Measurements from ENCODE around the gene TCOF1.

TCOF1 gene

GRCh38 chr5:150404121-150404520 lies 46.6 kb downstream of the TCOF1 start:
- CTCF ChIA-PET: no interaction called here
- TF ChIP-seq, protein P1, sequence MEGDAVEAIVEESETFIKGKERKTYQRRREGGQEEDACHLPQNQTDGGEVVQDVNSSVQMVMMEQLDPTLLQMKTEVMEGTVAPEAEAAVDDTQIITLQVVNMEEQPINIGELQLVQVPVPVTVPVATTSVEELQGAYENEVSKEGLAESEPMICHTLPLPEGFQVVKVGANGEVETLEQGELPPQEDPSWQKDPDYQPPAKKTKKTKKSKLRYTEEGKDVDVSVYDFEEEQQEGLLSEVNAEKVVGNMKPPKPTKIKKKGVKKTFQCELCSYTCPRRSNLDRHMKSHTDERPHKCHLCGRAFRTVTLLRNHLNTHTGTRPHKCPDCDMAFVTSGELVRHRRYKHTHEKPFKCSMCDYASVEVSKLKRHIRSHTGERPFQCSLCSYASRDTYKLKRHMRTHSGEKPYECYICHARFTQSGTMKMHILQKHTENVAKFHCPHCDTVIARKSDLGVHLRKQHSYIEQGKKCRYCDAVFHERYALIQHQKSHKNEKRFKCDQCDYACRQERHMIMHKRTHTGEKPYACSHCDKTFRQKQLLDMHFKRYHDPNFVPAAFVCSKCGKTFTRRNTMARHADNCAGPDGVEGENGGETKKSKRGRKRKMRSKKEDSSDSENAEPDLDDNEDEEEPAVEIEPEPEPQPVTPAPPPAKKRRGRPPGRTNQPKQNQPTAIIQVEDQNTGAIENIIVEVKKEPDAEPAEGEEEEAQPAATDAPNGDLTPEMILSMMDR (conservative IDR thresholded peaks at IDR 0.05; ENCODE audit: low read depth): no peak
- POLR2A ChIA-PET (ENCODE audit: low non-redundant PET): no interaction called here
- no peak overlapping the region for H3K27ac ChIP-seq
- no peak for DNase-seq (ENCODE audit: low spot score)

DNA sequence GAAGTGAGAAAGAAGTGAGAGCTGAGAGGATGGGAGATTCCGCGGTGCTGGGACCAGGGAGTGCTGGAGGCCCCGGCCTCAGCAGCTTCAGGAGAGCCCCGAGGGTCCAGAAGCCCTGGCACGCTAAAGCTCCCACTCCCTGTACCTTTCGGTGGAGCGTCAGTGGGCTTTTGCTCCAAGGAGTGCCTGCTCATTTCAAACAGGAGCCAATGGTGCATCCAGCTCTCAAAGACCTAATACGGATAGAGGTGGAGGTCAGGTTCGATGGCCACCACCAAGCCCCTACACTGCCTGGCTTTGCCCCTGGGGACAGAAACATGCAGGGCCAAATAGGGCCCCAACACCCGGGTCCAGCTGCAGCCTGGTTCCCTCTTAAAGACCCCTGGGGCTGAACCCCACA lies 47.0 kb downstream of the TCOF1 start:
- POLR2A ChIA-PET (ENCODE audit: low non-redundant PET): no interaction called here
- DNase-seq (ENCODE audit: low spot score): no peak
- CTCF ChIA-PET: no interaction called here
- TF ChIP-seq, protein P1 (conservative IDR thresholded peaks at IDR 0.05; ENCODE audit: low read depth): no peak
- no peak overlapping the region for H3K27ac ChIP-seq

DNA sequence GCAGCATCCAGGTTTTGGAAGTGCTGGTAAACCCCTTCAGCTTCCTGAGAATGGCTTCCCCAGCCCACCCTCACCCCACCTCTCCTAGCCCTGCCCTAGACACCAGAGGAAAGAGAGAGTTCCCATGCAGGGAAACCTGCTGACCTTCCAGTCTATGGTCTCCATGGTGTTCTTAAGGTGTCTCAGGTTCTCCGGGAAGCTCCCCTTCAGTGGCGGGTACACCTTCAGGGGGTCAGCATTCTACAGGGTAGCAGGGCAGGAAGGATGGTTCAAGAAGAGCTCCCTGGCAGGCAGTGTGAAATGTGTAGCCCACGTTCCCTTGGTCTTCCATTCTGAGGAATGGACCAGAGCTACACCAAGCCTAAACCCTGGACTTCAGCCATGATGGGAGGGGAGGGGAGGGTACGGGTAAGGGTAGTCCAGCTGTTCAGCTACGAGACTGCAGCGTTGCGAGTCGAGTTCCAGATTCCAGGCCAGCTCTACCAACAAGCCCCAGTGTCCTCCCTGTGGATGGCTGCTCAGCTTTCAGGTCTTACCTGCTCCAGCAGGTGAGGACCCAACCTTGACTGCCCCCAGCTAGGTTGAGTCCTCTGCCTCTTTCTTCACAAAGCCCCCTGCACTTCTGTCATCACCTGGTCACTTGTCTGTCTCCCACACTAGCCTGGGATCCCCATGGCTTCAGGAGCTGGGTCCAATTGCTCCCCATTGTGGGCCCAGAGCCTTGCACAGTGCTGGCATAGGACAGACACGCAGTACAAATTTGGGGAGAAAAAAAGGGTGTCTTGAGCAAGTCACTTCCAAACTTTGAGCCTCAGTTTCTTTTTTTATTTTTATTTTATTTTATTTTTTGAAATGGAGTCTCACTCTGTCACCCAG lies 47.7 kb downstream of the TCOF1 start:
- CTCF ChIA-PET: interaction anchor here (0.7 kb wide), 1 partner anchor 13 kb away, joined by 4 read pairs; no protein-coding TSS in a partner anchor
- DNase-seq (ENCODE audit: low spot score): no peak
- TF ChIP-seq, protein P1 (conservative IDR thresholded peaks at IDR 0.05; ENCODE audit: low read depth): no peak
- H3K27ac ChIP-seq: no peak overlapping the region
- POLR2A ChIA-PET (ENCODE audit: low non-redundant PET): no interaction called here

GRCh38 chr5:150406103-150406722 lies 48.7 kb downstream of the TCOF1 start:
- H3K27ac ChIP-seq: no peak overlapping the region
- POLR2A ChIA-PET (ENCODE audit: low non-redundant PET): interaction anchor here (0.6 kb wide), 1 partner anchor 332 kb away, joined by 3 read pairs; no protein-coding TSS in a partner anchor
- no peak for DNase-seq (ENCODE audit: low spot score)
- CTCF ChIA-PET: no interaction called here
- TF ChIP-seq, protein P1 (conservative IDR thresholded peaks at IDR 0.05; ENCODE audit: low read depth): no peak

DNA sequence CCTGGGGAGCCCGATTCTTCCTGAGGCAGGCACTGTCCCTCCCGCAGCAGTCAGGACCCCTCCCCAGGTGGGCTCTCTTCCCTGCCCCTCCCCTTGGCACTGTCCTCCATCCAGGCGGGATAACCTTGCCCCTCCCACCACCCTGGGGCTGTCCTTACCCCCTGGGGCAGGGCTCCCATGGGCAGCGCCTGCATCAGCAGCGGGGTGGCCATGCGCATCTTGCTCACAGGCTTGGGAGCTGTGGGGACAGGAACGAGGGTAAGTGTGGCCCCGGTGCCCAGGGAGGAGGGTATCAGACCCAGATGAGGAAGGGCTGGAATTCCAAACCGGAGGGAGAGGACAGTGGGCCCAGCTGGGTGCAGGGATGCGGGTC lies 49.2 kb downstream of the TCOF1 start:
- DNase-seq (ENCODE audit: low spot score): no peak
- H3K27ac ChIP-seq: no peak overlapping the region
- ChIA-PET CTCF (interaction anchor here (0.7 kb wide), 1 partner anchor 440 kb away, joined by 3 read pairs; no protein-coding TSS in a partner anchor), POLR2A (ENCODE audit: low non-redundant PET) (no interaction called here)
- TF ChIP-seq, protein P1 (conservative IDR thresholded peaks at IDR 0.05; ENCODE audit: low read depth): no peak

GRCh38 chr5:150407096-150407720 lies 49.7 kb downstream of the TCOF1 start:
- ChIA-PET CTCF (interaction anchor here (0.6 to 0.7 kb wide), 2 partner anchors 440 to 1062 kb away, joined by 3 to 5 read pairs; partner anchors contain the start of gene GRPEL2), POLR2A (ENCODE audit: low non-redundant PET) (no interaction called here)
- DNase-seq (ENCODE audit: low spot score): no peak
- H3K27ac ChIP-seq: no peak overlapping the region
- TF ChIP-seq, protein P1 (conservative IDR thresholded peaks at IDR 0.05; ENCODE audit: low read depth): no peak
